Lung (tissue), 12 donors: ENCODE measurements around the gene UXS1. TPM values are rescaled to one million over a fixed set of nuclear protein-coding genes. Genes with fewer than 3 reads are reported as not detected.
A peak's percentile ranks its signal among the peaks of the same experiment; 100 is the strongest.

ENCODE experiments used
- ATAC-seq: fragments of 200-7000 bp; cut with Tn5 transposase; one replicate; pipeline ENCODE4 v1.9.1; 2020; ENCODE audit warnings: moderate number of reproducible peaks; ENCODE audit not compliant: insufficient read depth, low FRiP score
- DNase-seq, 3 donors: peaks; one replicate each; pipeline ENCODE4 v3.0.0-alpha.2; 2013 to 2017
- H3K27ac ChIP-seq, 2 donors: one replicate each; pipeline ENCODE4 v1.5.1; 2013; ENCODE audit warnings: mild to moderate bottlenecking in 2 of 2, moderate library complexity in 2 of 2, control low read depth in 1 of 2, inconsistent platforms in 1 of 2, low read depth in 1 of 2, low read length in 1 of 2
- H3K27me3 ChIP-seq, 3 donors: one replicate each; pipeline ENCODE4 v1.5.1; 2013; ENCODE audit warnings: low read length in 2 of 3; ENCODE audit not compliant: control insufficient read depth in 3 of 3, insufficient read depth in 3 of 3
- H3K36me3 ChIP-seq, 4 donors: one replicate each; pipeline ENCODE4 v1.5.1; 2013; ENCODE audit warnings: low read length in 4 of 4, mild to moderate bottlenecking in 1 of 4, moderate library complexity in 1 of 4; ENCODE audit not compliant: control insufficient read depth in 4 of 4, insufficient read depth in 4 of 4
- H3K4me1 ChIP-seq, 5 donors: one replicate each; pipeline ENCODE4 v1.5.1; 2013; ENCODE audit warnings: low read length in 5 of 5, mild to moderate bottlenecking in 2 of 5, moderate library complexity in 1 of 5; ENCODE audit not compliant: control insufficient read depth in 5 of 5, insufficient read depth in 5 of 5
- H3K4me3 ChIP-seq: one replicate; pipeline ENCODE4 v1.5.1; 2013; ENCODE audit warnings: mild to moderate bottlenecking, control low read depth, moderate library complexity
- H3K9ac ChIP-seq, 2 donors: one replicate each; pipeline ENCODE4 v1.5.1; 2013; ENCODE audit warnings: low read length in 2 of 2, control low read depth in 1 of 2; ENCODE audit not compliant: insufficient read depth in 1 of 2
- H3K9me3 ChIP-seq, 4 donors: one replicate each; pipeline ENCODE4 v1.5.1; 2013; ENCODE audit warnings: low read length in 3 of 4, mild to moderate bottlenecking in 1 of 4, moderate library complexity in 1 of 4; ENCODE audit not compliant: control insufficient read depth in 4 of 4, insufficient read depth in 3 of 4
- WGBS, 2 donors: extraction: QIAGEN DNeasy Blood & Tissue Kit; methylation state at CpG; one replicate each; pipeline ENCODE4 v1.1.7; 2013; 5-methylcytosine and 5-hydroxymethylcytosine counted together
- polyA plus RNA-seq, 2 donors: library from polyadenylated mRNA; stranded (reverse); fragments of 200-250 nt; gene quantifications; one replicate each; pipeline ENCODE4 v1.2.1, GENCODE V29; 2013
- total RNA-seq, 2 donors: library from RNA; depleted of rRNA in 1 of 2; stranded (reverse); fragments of >200 nt in 1 of 2; gene quantifications; one replicate each; pipeline ENCODE4 v1.2.1, GENCODE V29; 2014 to 2021
- TF ChIP-seq, protein P1 (sequence below): IDR thresholded peaks from 2 replicates; pipeline ENCODE4 v1.5.1; 2012; ENCODE audit warnings: mild to moderate bottlenecking; ENCODE audit errors: control extremely low read depth, extremely low read depth
- donor health status: control.
- donor health status: control.
- donor health status: Bipolar disorder and iron deficiency.
- donor health status: healthy.
- donor health status: DM: yes; HTN: yes; CAD: no.

UXS1 gene
- total and polyA plus RNA-seq, 4 donors = 24.6 to 96.5 (median 43.1) TPM

DNA sequence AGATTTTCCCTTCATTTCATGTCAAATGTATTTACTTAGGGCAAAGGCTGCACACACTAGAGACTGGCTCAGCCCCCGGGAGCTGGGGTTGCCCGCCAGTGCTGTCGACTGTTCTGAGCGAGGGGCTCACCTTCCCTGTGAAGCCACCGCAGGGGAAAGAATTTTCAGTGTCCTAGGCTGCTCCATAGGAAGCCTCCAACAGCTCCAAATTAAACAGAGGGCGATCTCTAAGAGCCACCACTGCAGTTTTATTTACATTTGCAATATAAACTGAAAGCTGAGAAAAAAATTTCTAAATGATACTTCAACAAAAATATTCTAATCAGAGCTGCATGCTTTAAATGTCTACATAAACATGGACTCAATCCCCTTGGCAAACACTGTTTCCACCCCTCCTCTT lies 54.0 kb downstream of the UXS1 start:
- no peak overlapping the region for H3K27ac ChIP-seq
- peaks cover 0 to 6% (median 2%) of the 10 kb centered on the region in 4 donors for H3K36me3 ChIP-seq
- ATAC-seq = no peak
- peak overlapping the region; percentile 1 to 34 for H3K9ac ChIP-seq
- H3K9me3 ChIP-seq = no peaks in the 10 kb centered on the region
- no peak overlapping the region for H3K4me3 ChIP-seq
- peak; percentile 31 to 64 (median 59) for DNase-seq
- peaks cover 0 to 35% (median 22%) of the 10 kb centered on the region in 5 donors for H3K4me1 ChIP-seq
- H3K27me3 ChIP-seq = no peaks in the 10 kb centered on the region
- TF ChIP-seq, protein P1, sequence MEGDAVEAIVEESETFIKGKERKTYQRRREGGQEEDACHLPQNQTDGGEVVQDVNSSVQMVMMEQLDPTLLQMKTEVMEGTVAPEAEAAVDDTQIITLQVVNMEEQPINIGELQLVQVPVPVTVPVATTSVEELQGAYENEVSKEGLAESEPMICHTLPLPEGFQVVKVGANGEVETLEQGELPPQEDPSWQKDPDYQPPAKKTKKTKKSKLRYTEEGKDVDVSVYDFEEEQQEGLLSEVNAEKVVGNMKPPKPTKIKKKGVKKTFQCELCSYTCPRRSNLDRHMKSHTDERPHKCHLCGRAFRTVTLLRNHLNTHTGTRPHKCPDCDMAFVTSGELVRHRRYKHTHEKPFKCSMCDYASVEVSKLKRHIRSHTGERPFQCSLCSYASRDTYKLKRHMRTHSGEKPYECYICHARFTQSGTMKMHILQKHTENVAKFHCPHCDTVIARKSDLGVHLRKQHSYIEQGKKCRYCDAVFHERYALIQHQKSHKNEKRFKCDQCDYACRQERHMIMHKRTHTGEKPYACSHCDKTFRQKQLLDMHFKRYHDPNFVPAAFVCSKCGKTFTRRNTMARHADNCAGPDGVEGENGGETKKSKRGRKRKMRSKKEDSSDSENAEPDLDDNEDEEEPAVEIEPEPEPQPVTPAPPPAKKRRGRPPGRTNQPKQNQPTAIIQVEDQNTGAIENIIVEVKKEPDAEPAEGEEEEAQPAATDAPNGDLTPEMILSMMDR = no peak
- 57 to 75% methylated on average over 6 of the region's 6 CpGs for WGBS, 2 donors

DNA sequence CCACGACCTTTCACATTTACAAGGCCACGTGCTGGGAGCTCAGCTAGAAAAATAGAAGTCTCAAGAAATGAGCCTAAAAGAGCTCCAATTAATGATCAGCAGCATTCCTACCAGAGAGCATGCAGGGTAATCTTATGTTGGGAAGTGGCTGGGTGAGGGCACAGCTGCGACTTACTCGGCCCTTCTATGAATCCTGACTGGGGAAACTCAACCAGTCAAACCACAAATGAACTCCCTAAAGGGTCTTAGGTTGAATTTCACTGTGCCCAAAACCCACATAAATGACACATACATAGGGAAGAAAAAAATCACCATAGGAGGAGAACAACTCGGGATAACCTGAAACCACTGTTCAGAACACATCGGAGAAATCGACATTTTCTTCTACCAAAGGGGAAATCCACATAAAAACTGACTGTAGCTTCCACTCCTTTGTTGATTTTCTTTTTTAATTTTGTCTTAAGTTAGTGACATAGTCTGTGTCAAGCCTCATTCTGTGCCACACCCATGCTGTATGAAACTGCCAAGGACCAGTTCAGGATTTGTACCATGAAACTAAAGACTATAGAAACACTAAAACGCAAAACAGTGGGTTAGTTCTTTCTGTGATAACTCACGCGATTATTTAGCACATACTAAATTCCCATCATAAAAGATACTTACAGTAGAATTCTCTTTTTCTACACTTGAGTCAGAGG lies 54.7 kb downstream of the UXS1 start:
- WGBS, 2 donors = 60 to 75% methylated on average over 10 of the region's 10 CpGs
- Histone ChIP-seq H3K36me3 (peaks cover 0 to 6% (median under 1%) of the 10 kb centered on the region in 4 donors), H3K4me3 (no peak overlapping the region), H3K27me3 (no peaks in the 10 kb centered on the region), H3K9me3 (no peaks in the 10 kb centered on the region), H3K9ac (peak overlapping the region; percentile 1 to 34), H3K27ac (peak overlapping the region in 1 of 2 donors; percentile 30), H3K4me1 (peaks cover 0 to 35% (median 22%) of the 10 kb centered on the region in 5 donors)
- DNase-seq (peak in 2 of 3 donors; percentile 34 to 36), ATAC-seq (no peak)
- TF ChIP-seq, protein P1 = no peak

DNA sequence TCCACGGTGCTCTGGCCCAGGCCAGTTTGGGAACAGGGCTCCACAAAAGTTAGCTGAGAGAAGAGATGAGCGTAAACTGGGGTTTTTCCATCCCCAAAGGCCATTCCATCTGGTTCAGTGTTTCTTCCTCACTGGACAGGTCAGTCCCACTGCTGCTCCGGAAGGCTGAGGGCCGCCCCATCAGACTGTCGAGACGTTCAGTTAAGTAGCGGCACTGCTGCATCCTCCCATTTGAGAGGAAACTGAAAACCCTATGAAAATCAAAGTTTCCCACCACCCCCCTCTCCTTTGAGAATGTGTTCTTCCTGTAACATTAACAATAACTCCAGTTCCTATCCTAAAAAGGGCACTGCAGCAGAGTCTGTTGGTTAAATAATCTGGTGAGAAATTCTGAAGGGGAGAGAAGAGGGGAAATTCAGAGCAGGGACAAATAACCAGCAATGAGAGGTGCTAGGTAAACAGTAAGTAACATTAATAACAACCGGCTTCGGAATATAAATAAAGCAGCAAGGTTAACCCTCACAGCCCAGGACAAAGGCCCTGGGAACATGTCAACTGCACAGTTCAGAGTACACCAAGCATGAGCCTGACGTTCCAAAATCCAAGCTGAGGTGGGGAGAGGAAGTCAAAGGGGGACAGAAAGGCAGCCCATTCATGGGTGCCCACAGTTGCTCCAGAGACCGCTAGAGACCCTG lies 55.4 kb downstream of the UXS1 start:
- Histone ChIP-seq H3K9ac (peak overlapping the region in 1 of 2 donors; percentile 34), H3K4me1 (peaks cover 0 to 35% (median 22%) of the 10 kb centered on the region in 5 donors), H3K36me3 (peaks cover 0 to 3% (median under 1%) of the 10 kb centered on the region in 4 donors), H3K27me3 (no peaks in the 10 kb centered on the region), H3K9me3 (no peaks in the 10 kb centered on the region), H3K4me3 (no peak overlapping the region), H3K27ac (peak overlapping the region in 1 of 2 donors; percentile 66)
- TF ChIP-seq, protein P1 = no peak
- ATAC-seq (no peak), DNase-seq (peak in 2 of 3 donors; percentile 56 to 70)
- 57 to 63% methylated on average over 11 of the region's 11 CpGs for WGBS, 2 donors
